Mammary epithelial cell (primary cell): ENCODE data around the gene PRIM1.

Experiments
- EZH2 ChIP-seq: IDR thresholded peaks from 2 replicates; pipeline ENCODE4 v1.6.1; 2012; ENCODE audit warnings: low read length, inconsistent platforms, borderline replicate concordance
- TF ChIP-seq, protein P1 (sequence below), 2 donors: IDR thresholded peaks in 1 of 2; conservative IDR thresholded peaks in 1 of 2; 2 replicates each; pipeline ENCODE4 v1.5.1; 2011 to 2012; ENCODE audit warnings: inconsistent platforms in 2 of 2, low read length in 2 of 2, mild to moderate bottlenecking in 2 of 2, control low read depth in 1 of 2, low read depth in 1 of 2; ENCODE audit not compliant: insufficient read depth in 1 of 2; ENCODE audit errors: extremely low read depth in 1 of 2

DNA sequence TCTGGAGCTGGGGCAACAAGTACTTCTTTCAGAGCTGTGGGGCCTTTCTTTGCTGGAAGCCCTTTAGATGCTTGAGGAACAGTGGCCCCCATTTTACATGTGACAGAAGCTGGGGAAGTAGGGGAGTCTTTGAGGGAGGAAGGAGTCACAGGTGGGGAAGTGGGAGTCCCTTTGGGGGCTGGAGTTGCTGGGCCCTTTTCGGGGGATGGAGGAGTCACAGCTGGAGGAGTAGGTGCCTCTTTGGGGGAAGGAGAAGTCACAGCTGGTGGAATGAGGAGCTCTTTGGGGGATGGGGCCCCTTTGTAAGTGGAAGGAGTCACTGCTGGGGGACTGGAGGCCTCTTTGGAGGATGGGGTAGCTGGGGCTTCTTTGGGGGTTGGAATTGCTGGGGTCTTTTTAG lies 35.7 kb downstream of the PRIM1 start:
- TF ChIP-seq EZH2, result no peak
- TF ChIP-seq, protein P1, sequence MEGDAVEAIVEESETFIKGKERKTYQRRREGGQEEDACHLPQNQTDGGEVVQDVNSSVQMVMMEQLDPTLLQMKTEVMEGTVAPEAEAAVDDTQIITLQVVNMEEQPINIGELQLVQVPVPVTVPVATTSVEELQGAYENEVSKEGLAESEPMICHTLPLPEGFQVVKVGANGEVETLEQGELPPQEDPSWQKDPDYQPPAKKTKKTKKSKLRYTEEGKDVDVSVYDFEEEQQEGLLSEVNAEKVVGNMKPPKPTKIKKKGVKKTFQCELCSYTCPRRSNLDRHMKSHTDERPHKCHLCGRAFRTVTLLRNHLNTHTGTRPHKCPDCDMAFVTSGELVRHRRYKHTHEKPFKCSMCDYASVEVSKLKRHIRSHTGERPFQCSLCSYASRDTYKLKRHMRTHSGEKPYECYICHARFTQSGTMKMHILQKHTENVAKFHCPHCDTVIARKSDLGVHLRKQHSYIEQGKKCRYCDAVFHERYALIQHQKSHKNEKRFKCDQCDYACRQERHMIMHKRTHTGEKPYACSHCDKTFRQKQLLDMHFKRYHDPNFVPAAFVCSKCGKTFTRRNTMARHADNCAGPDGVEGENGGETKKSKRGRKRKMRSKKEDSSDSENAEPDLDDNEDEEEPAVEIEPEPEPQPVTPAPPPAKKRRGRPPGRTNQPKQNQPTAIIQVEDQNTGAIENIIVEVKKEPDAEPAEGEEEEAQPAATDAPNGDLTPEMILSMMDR (conservative IDR thresholded peaks at IDR 0.05 in 1 of 2, IDR thresholded peaks at IDR 0.05 in 1 of 2; ENCODE audit: extremely low read depth in 1 of 2, insufficient read depth in 1 of 2, low read depth in 1 of 2, low read length in 2 of 2), result no peak
